Activated CD8-positive, alpha-beta T cell treated with anti-CD3 and anti-CD28 coated beads for 36 hours (primary cell): ENCODE data around the gene STK36. TPM values are rescaled to one million over a fixed set of nuclear protein-coding genes. Genes with fewer than 3 reads are reported as not detected.
A peak's percentile ranks its signal among the peaks of the same experiment; 100 is the strongest.

ENCODE experiments used
- ATAC-seq: fragments of 200-7000 bp; cut with Tn5 transposase; one replicate; pipeline ENCODE4 v1.10.0; 2021; ENCODE audit warnings: mild to moderate bottlenecking, moderate library complexity
- CTCF ChIA-PET: fragments of 350-600 bp; sonication (Branson Sonifier 250); formaldehyde crosslinking; loops from one replicate; lab custom pipeline; 2021; ENCODE audit warnings: antibody characterized with exemption; lab: Charles Lee
- POLR2A ChIA-PET: fragments of 350-600 bp; sonication (Branson Sonifier 250); formaldehyde crosslinking; loops from one replicate; lab custom pipeline; 2021; ENCODE audit warnings: antibody characterized with exemption; lab: Charles Lee
- DNase-seq: peaks from one replicate; pipeline ENCODE4 v3.0.0-alpha.2; 2020
- H3K27ac Mint-ChIP-seq: one replicate; pipeline ENCODE4 v1.8.0; 2021; ENCODE audit warnings: mild to moderate bottlenecking, mixed read lengths
- H3K27me3 Mint-ChIP-seq: one replicate; pipeline ENCODE4 v1.8.0; 2021; ENCODE audit warnings: mixed read lengths
- H3K36me3 Mint-ChIP-seq: one replicate; pipeline ENCODE4 v1.8.0; 2021; ENCODE audit warnings: low read depth, mixed read lengths
- H3K4me1 Mint-ChIP-seq: one replicate; pipeline ENCODE4 v1.8.0; 2021; ENCODE audit warnings: low read depth, mixed read lengths
- H3K4me3 Mint-ChIP-seq: one replicate; pipeline ENCODE4 v1.8.0; 2021; ENCODE audit warnings: mild to moderate bottlenecking, moderate library complexity, mixed read lengths
- H3K9me3 Mint-ChIP-seq: one replicate; pipeline ENCODE4 v1.8.0; 2021; ENCODE audit warnings: mixed read lengths
- intact Hi-C: fragments of 100-400 bp; cut with micrococcal nuclease; formaldehyde crosslinking; loops from one replicate; pipeline ENCODE4 v1.10.0; 2022
- total RNA-seq, 2 experiments: library from RNA; stranded (reverse); gene quantifications; one replicate each; pipeline ENCODE4 v1.2.3, GENCODE V29; 2021
- TF ChIP-seq, protein P1 (sequence below): fragments of 200-600 bp; IDR thresholded peaks from one replicate; pipeline ENCODE4 v1.8.0; 2022; ENCODE audit warnings: antibody characterized with exemption, mild to moderate bottlenecking

Gene STK36
- total RNA-seq, 2 experiments from 2014 or later = 11.6 to 14.9 TPM

DNA sequence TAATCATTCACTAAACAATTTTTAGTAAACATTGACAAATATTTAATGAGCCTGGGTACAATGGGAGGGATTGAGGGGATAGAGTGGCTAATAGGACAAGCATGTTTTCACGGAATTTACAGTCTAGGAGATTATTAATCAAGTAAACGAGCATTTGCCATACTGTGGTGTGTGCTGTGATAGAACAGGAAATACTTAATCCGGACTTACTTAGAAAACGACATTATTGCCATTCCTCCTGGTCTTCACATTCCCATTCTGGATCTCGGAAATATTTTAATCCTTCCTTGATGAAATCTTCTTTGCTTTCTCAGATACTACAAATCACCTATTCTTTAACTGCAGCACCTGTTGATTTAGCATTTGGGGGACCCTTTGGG lies 39.7 kb downstream of the STK36 start:
- Mint-ChIP-seq H3K4me3 (peak overlapping the region; percentile 86), H3K27ac (peak overlapping the region; percentile 77), H3K9me3 (no peaks in the 10 kb centered on the region), H3K36me3 (peaks cover 8% of the 10 kb centered on the region), H3K27me3 (peaks cover 1% of the 10 kb centered on the region), H3K4me1 (peaks cover 17% of the 10 kb centered on the region)
- ATAC-seq (no peak), DNase-seq (no peak)
- ChIA-PET POLR2A (interaction anchor here (0.5 to 1.2 kb wide), 5 partner anchors 11 to 677 kb away, joined by 3 to 4 read pairs (median 3); partner anchors contain the start of genes RNF25 and STK36), CTCF (interaction anchor here (0.9 to 3.2 kb wide), 11 partner anchors 9 to 198 kb away, joined by 3 to 17 read pairs (median 6); partner anchors contain the start of genes BCS1L and ZNF142)
- TF ChIP-seq, protein P1, sequence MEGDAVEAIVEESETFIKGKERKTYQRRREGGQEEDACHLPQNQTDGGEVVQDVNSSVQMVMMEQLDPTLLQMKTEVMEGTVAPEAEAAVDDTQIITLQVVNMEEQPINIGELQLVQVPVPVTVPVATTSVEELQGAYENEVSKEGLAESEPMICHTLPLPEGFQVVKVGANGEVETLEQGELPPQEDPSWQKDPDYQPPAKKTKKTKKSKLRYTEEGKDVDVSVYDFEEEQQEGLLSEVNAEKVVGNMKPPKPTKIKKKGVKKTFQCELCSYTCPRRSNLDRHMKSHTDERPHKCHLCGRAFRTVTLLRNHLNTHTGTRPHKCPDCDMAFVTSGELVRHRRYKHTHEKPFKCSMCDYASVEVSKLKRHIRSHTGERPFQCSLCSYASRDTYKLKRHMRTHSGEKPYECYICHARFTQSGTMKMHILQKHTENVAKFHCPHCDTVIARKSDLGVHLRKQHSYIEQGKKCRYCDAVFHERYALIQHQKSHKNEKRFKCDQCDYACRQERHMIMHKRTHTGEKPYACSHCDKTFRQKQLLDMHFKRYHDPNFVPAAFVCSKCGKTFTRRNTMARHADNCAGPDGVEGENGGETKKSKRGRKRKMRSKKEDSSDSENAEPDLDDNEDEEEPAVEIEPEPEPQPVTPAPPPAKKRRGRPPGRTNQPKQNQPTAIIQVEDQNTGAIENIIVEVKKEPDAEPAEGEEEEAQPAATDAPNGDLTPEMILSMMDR = no peak
- intact Hi-C loops = loop anchor here (1.0 kb wide), 1 partner anchor 136 kb away; no protein-coding TSS in a partner anchor

DNA sequence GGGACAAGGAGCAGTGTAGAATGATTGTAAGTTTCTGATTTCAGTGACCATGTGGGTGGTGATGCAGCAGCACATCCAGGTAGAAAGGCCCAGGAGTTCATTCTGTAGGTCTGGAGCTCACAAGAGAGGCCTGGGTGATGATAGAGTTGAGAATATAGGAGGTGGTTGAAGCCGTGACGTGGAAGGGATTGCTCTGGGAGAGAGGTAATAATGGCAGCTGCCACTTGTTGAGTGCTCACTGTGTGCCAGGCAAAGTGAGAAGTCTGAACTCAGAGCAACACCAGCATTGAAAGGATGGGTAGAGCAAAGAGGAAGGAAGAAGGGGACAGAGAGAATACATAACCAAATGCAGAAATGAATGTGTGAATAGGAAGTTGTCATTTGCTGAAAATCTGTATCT lies 42.0 kb downstream of the STK36 start:
- no peaks in the 10 kb centered on the region for H3K9me3 Mint-ChIP-seq
- peaks cover 8% of the 10 kb centered on the region for H3K36me3 Mint-ChIP-seq
- no peaks in the 10 kb centered on the region for H3K27me3 Mint-ChIP-seq
- H3K4me1 Mint-ChIP-seq = peaks cover 27% of the 10 kb centered on the region
- TF ChIP-seq, protein P1 = no peak
- intact Hi-C loops = no loop called here
- H3K4me3 Mint-ChIP-seq = no peak overlapping the region
- DNase-seq = no peak
- ATAC-seq = no peak
- ChIA-PET POLR2A (no interaction called here), CTCF (interaction anchor here (1.2 to 3.2 kb wide), 2 partner anchors 9 to 133 kb away, joined by 4 to 10 read pairs; no protein-coding TSS in a partner anchor)
- H3K27ac Mint-ChIP-seq = no peak overlapping the region

DNA sequence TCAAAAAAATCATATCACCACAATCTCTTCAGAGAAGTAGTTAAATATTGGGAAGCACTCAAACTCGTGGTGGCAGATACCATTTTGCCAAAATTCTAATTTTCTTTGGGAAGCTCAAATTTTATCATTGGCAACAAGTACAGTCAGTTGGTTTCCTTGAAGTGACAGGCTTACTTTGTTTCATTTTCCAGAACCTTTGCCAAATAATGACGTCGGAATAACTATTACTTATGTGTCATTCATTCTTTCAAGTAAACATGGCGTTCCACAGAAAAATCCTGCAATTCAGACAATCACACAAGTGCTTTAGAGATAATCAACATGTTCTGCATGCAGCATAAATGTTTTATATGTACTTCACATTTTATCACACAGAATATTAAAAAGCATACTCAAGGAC lies 44.2 kb downstream of the STK36 start:
- TF ChIP-seq, protein P1 = no peak
- DNase-seq = no peak
- peaks cover 17% of the 10 kb centered on the region for H3K36me3 Mint-ChIP-seq
- intact Hi-C loops = no loop called here
- CTCF ChIA-PET = no interaction called here
- H3K4me1 Mint-ChIP-seq = peaks cover 30% of the 10 kb centered on the region
- no peak overlapping the region for H3K4me3 Mint-ChIP-seq
- H3K27ac Mint-ChIP-seq = no peak overlapping the region
- H3K9me3 Mint-ChIP-seq = no peaks in the 10 kb centered on the region
- POLR2A ChIA-PET = no interaction called here
- no peaks in the 10 kb centered on the region for H3K27me3 Mint-ChIP-seq
- ATAC-seq = no peak

DNA sequence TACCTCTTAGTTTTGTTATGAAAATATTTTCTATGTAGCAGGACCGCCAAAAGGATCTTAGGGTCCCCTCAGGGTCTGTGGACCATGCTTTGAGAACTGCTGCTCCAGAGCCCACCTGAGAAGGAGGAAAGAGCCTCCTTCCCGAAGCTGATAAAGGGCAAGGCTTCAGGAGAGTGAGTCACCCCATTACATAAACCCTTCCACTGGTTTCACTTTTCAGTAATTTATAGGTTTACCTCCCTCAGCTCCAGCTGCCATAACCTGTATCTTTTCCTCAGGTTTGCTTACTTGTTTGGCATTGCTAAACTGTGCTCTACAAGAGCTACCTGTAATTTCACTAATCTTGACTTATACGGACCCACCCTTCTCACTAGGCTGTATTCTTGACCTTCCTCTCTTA lies 45.4 kb downstream of the STK36 start:
- no peak overlapping the region for H3K4me3 Mint-ChIP-seq
- H3K27ac Mint-ChIP-seq = no peak overlapping the region
- ChIA-PET CTCF (interaction anchor here (1.5 kb wide), 2 partner anchors 10 to 130 kb away, joined by 5 to 6 read pairs; no protein-coding TSS in a partner anchor), POLR2A (interaction anchor here (0.9 kb wide), 1 partner anchor 15 kb away, joined by 3 read pairs; no protein-coding TSS in a partner anchor)
- ATAC-seq = no peak
- H3K4me1 Mint-ChIP-seq = peaks cover 23% of the 10 kb centered on the region
- no peaks in the 10 kb centered on the region for H3K27me3 Mint-ChIP-seq
- intact Hi-C loops = no loop called here
- H3K9me3 Mint-ChIP-seq = no peaks in the 10 kb centered on the region
- peaks cover 14% of the 10 kb centered on the region for H3K36me3 Mint-ChIP-seq
- TF ChIP-seq, protein P1 = no peak
- no peak for DNase-seq

DNA sequence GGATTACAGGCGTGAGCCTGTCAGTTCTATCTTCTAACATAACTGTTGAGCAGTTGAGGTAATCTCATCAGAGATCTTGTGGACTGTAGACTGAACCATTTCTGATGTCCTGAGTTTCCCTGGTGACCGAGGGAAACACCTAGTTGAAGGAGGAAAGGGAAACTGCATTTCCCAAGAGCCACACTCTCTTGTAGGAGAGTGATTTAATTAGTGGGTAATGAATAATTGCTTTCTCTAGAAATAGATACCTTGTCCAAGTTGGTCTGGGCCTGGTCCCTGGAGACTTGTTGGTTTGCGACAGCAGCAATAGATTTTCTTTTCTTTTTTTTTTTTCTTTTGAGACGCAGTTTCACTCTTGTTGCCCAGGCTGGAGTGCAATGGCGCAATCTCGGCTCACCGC lies 46.2 kb downstream of the STK36 start:
- CTCF ChIA-PET = interaction anchor here (1.5 kb wide), 2 partner anchors 9 to 129 kb away, joined by 5 to 6 read pairs; no protein-coding TSS in a partner anchor
- H3K4me1 Mint-ChIP-seq = peaks cover 31% of the 10 kb centered on the region
- POLR2A ChIA-PET = no interaction called here
- intact Hi-C loops = no loop called here
- ATAC-seq (no peak), DNase-seq (no peak)
- H3K27ac Mint-ChIP-seq = no peak overlapping the region
- TF ChIP-seq, protein P1 = no peak
- no peaks in the 10 kb centered on the region for H3K9me3 Mint-ChIP-seq
- peaks cover 14% of the 10 kb centered on the region for H3K36me3 Mint-ChIP-seq
- no peak overlapping the region for H3K4me3 Mint-ChIP-seq
- H3K27me3 Mint-ChIP-seq = no peaks in the 10 kb centered on the region
